Measurements from ENCODE around the gene NR1D1.

DNA sequence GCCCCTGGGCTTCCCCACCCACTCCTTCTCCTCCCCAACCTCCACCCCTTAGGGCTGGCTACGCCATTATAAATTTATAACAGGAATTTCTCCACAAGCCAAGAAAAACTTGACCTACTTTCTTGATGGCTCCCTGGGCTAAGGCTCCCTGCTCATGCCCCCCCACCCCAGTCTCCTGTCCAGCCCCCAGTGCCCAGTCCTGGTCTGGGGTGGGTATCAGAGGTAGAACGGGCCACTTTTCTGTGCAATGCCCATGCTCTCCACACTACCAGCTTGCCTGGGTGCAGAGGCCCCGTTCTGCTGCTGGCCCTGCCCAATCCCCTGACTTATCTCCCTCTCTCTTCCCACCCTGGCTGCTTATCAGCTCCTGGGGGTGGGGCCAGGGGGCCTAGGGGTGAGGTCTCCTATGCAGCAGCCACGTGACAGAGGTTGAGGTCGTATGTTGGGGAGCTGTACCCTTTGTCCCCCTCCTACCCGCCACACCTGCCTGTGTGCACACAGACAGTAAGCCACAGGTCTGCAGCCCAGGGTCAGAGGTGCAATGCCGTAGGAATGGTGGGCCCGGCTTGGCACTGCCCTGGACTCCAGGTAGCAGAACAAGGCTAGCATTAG is 27.5 kb downstream of the NR1D1 start:
- TF ChIP-seq RARB (CRISPR knock-in tag; IDR thresholded peaks at IDR 0.05) (no peak), TOX (CRISPR knock-in tag; IDR thresholded peaks at IDR 0.05; ENCODE audit: borderline replicate concordance) (no peak), ZFP30 (CRISPR knock-in tag; IDR thresholded peaks at IDR 0.05) (no peak), GLIS3 (CRISPR knock-in tag; IDR thresholded peaks at IDR 0.05) (no peak), CREB5 (CRISPR knock-in tag; IDR thresholded peaks at IDR 0.05; ENCODE audit: low read depth) (no peak), ZNF565 (CRISPR knock-in tag; conservative IDR thresholded peaks at IDR 0.05; ENCODE audit: low read depth) (no peak)
- TF ChIP-seq, protein P1, sequence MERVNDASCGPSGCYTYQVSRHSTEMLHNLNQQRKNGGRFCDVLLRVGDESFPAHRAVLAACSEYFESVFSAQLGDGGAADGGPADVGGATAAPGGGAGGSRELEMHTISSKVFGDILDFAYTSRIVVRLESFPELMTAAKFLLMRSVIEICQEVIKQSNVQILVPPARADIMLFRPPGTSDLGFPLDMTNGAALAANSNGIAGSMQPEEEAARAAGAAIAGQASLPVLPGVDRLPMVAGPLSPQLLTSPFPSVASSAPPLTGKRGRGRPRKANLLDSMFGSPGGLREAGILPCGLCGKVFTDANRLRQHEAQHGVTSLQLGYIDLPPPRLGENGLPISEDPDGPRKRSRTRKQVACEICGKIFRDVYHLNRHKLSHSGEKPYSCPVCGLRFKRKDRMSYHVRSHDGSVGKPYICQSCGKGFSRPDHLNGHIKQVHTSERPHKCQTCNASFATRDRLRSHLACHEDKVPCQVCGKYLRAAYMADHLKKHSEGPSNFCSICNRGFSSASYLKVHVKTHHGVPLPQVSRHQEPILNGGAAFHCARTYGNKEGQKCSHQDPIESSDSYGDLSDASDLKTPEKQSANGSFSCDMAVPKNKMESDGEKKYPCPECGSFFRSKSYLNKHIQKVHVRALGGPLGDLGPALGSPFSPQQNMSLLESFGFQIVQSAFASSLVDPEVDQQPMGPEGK (CRISPR knock-in tag; IDR thresholded peaks at IDR 0.05; ENCODE audit: borderline replicate concordance): no peak
